Hepatocyte (in vitro differentiated cells): Measurements from ENCODE around the gene OGFR.

Experiments
- EZH2 ChIP-seq: fragments of 200-600 bp; sonication (generic); IDR thresholded peaks from 2 replicates; pipeline ENCODE4 v1.6.1; 2016; ENCODE audit warnings: antibody characterized with exemption, mild to moderate bottlenecking, borderline replicate concordance
- EZH2phosphoT487 ChIP-seq: fragments of 200-600 bp; sonication (generic); IDR thresholded peaks from one replicate; pipeline ENCODE4 v1.6.1; 2018; ENCODE audit warnings: antibody characterized with exemption, mild to moderate bottlenecking, low read depth, moderate library complexity; ENCODE audit not compliant: unreplicated experiment, severe bottlenecking
- TF ChIP-seq, protein P1 (sequence below): fragments of 200-600 bp; sonication (generic); IDR thresholded peaks from 2 replicates; pipeline ENCODE4 v1.5.1; 2016; ENCODE audit warnings: antibody characterized with exemption, mild to moderate bottlenecking; ENCODE audit not compliant: poor library complexity

DNA sequence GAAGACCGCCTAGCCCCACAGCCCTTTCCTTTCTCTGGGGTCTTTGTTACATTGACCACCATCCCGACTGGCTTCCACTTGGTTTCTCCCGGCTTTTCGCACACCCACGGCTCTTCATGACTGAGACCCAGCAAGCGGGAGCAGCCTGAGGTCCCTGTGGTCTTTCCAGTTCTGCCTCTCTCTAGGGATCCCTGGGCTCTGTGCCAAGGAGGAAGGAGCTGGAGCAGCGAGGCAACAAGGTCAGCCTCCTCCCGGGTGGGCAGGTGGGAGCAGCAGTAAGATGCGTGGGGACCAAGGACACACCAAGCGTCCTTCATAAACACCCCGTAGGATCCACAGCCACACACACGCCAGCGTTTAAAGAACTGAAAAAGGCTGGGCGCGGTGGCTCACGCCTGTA is 37.9 kb upstream of the OGFR start:
- no peak for TF ChIP-seq EZH2phosphoT487
- TF ChIP-seq, protein P1, sequence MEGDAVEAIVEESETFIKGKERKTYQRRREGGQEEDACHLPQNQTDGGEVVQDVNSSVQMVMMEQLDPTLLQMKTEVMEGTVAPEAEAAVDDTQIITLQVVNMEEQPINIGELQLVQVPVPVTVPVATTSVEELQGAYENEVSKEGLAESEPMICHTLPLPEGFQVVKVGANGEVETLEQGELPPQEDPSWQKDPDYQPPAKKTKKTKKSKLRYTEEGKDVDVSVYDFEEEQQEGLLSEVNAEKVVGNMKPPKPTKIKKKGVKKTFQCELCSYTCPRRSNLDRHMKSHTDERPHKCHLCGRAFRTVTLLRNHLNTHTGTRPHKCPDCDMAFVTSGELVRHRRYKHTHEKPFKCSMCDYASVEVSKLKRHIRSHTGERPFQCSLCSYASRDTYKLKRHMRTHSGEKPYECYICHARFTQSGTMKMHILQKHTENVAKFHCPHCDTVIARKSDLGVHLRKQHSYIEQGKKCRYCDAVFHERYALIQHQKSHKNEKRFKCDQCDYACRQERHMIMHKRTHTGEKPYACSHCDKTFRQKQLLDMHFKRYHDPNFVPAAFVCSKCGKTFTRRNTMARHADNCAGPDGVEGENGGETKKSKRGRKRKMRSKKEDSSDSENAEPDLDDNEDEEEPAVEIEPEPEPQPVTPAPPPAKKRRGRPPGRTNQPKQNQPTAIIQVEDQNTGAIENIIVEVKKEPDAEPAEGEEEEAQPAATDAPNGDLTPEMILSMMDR, result no peak
- no peak for TF ChIP-seq EZH2
